Measurements from ENCODE around the gene GDPD5.

GRCh38 chr11:75502138-75502537 is 23.6 kb downstream of the GDPD5 start:
- TF ChIP-seq POLR2A (IDR thresholded peaks at IDR 0.05) (no peak), CTCF (IDR thresholded peaks at IDR 0.05) (no peak)

Measured in adrenal gland (tissue), 5 donors.